ENCODE measurements around the gene HOXD1. TPM values are rescaled to one million over a fixed set of nuclear protein-coding genes. Genes with fewer than 3 reads are reported as not detected.
A peak's percentile ranks its signal among the peaks of the same experiment; 100 is the strongest.

The HOXD1 gene
- not detected for total RNA-seq

GRCh38 chr2:176187899-176188773 is at the start of gene HOXD1:
HOXD1 (plus strand) TSS chr2:176188668; CDS start chr2:176188802, 134 bp downstream.
- ATAC-seq (peak; percentile 39 to 49), DNase-seq (no peak)
- peaks cover 78% of the 10 kb centered on the region for H3K27me3 Mint-ChIP-seq (ENCODE audit: low read depth)
- no peaks in the 10 kb centered on the region for H3K9me3 Mint-ChIP-seq
- H3K4me3 Mint-ChIP-seq, result peak within 1 kb of the TSS; percentile 80
- H3K36me3 Mint-ChIP-seq (ENCODE audit: insufficient read depth), result no peaks in the 10 kb centered on the region
- H3K4me1 Mint-ChIP-seq (ENCODE audit: low read depth), result peaks cover 18% of the 10 kb centered on the region

GRCh38 chr2:176138923-176139660 is 49.4 kb upstream of the HOXD1 start:
- Mint-ChIP-seq H3K27me3 (ENCODE audit: low read depth) (peaks cover 92% of the 10 kb centered on the region), H3K4me3 (no peak overlapping the region), H3K36me3 (ENCODE audit: insufficient read depth) (peaks cover 2% of the 10 kb centered on the region), H3K4me1 (ENCODE audit: low read depth) (peaks cover 18% of the 10 kb centered on the region), H3K9me3 (peaks cover 4% of the 10 kb centered on the region)
- no peak for ATAC-seq
- DNase-seq, result no peak

- H3K36me3 Mint-ChIP-seq (ENCODE audit: insufficient read depth), result peaks cover 2% of the 10 kb centered on the region
- no peak overlapping the region for H3K4me3 Mint-ChIP-seq
These were observed 48.6 kb upstream of the HOXD1 start for GRCh38 chr2:176139661-176140512.

GRCh38 chr2:176140513-176141317 is 47.8 kb upstream of the HOXD1 start:
- DNase-seq (peak; percentile 57), ATAC-seq (peak; percentile 89 to 94)
- H3K9me3 Mint-ChIP-seq, result peaks cover 4% of the 10 kb centered on the region
- no peak overlapping the region for H3K4me3 Mint-ChIP-seq
- no peaks in the 10 kb centered on the region for H3K36me3 Mint-ChIP-seq (ENCODE audit: insufficient read depth)
- peaks cover 13% of the 10 kb centered on the region for H3K4me1 Mint-ChIP-seq (ENCODE audit: low read depth)
- peaks cover 89% of the 10 kb centered on the region for H3K27me3 Mint-ChIP-seq (ENCODE audit: low read depth)

More at GRCh38 chr2:176139661-176140512, 48.6 kb upstream of the HOXD1 start:
- peaks cover 18% of the 10 kb centered on the region for H3K4me1 Mint-ChIP-seq (ENCODE audit: low read depth)
- peaks cover 89% of the 10 kb centered on the region for H3K27me3 Mint-ChIP-seq (ENCODE audit: low read depth)
- peaks cover 4% of the 10 kb centered on the region for H3K9me3 Mint-ChIP-seq
- no peak for DNase-seq
- ATAC-seq, result no peak

GRCh38 chr2:176142281-176142680 is 46.2 kb upstream of the HOXD1 start:
- DNase-seq (no peak), ATAC-seq (no peak)
- Mint-ChIP-seq H3K27me3 (ENCODE audit: low read depth) (peaks cover 93% of the 10 kb centered on the region), H3K9me3 (peaks cover 4% of the 10 kb centered on the region), H3K4me3 (no peak overlapping the region), H3K36me3 (ENCODE audit: insufficient read depth) (no peaks in the 10 kb centered on the region), H3K4me1 (ENCODE audit: low read depth) (peaks cover 12% of the 10 kb centered on the region)

GRCh38 chr2:176145085-176145969 is 43.1 kb upstream of the HOXD1 start:
- Mint-ChIP-seq H3K4me3 (no peak overlapping the region), H3K4me1 (ENCODE audit: low read depth) (peaks cover 7% of the 10 kb centered on the region), H3K27me3 (ENCODE audit: low read depth) (peaks cover 92% of the 10 kb centered on the region), H3K9me3 (no peaks in the 10 kb centered on the region), H3K36me3 (ENCODE audit: insufficient read depth) (no peaks in the 10 kb centered on the region)
- ATAC-seq, result no peak
- DNase-seq, result no peak

GRCh38 chr2:176146101-176146500 is 42.4 kb upstream of the HOXD1 start:
- H3K9me3 Mint-ChIP-seq, result no peaks in the 10 kb centered on the region
- H3K27me3 Mint-ChIP-seq (ENCODE audit: low read depth), result peaks cover 93% of the 10 kb centered on the region
- ATAC-seq (no peak), DNase-seq (no peak)
- no peak overlapping the region for H3K4me3 Mint-ChIP-seq
- H3K36me3 Mint-ChIP-seq (ENCODE audit: insufficient read depth), result no peaks in the 10 kb centered on the region
- peaks cover 5% of the 10 kb centered on the region for H3K4me1 Mint-ChIP-seq (ENCODE audit: low read depth)

GRCh38 chr2:176146645-176147044 is 41.8 kb upstream of the HOXD1 start:
- Mint-ChIP-seq H3K36me3 (ENCODE audit: insufficient read depth) (no peaks in the 10 kb centered on the region), H3K9me3 (no peaks in the 10 kb centered on the region), H3K27me3 (ENCODE audit: low read depth) (peaks cover 92% of the 10 kb centered on the region), H3K4me3 (no peak overlapping the region), H3K4me1 (ENCODE audit: low read depth) (peaks cover 2% of the 10 kb centered on the region)
- DNase-seq (no peak), ATAC-seq (no peak)

GRCh38 chr2:176147210-176147799 is 41.2 kb upstream of the HOXD1 start:
- H3K36me3 Mint-ChIP-seq (ENCODE audit: insufficient read depth), result no peaks in the 10 kb centered on the region

GRCh38 chr2:176147800-176148496 is 40.5 kb upstream of the HOXD1 start:
- peaks cover 88% of the 10 kb centered on the region for H3K27me3 Mint-ChIP-seq (ENCODE audit: low read depth)
- peaks cover 2% of the 10 kb centered on the region for H3K4me1 Mint-ChIP-seq (ENCODE audit: low read depth)
- no peak for DNase-seq
- H3K9me3 Mint-ChIP-seq, result no peaks in the 10 kb centered on the region
- no peak for ATAC-seq
- no peaks in the 10 kb centered on the region for H3K36me3 Mint-ChIP-seq (ENCODE audit: insufficient read depth)
- no peak overlapping the region for H3K4me3 Mint-ChIP-seq

More at GRCh38 chr2:176147210-176147799, 41.2 kb upstream of the HOXD1 start:
- H3K4me3 Mint-ChIP-seq, result no peak overlapping the region
- H3K9me3 Mint-ChIP-seq, result no peaks in the 10 kb centered on the region
- ATAC-seq (no peak), DNase-seq (no peak)
- peaks cover 89% of the 10 kb centered on the region for H3K27me3 Mint-ChIP-seq (ENCODE audit: low read depth)
- H3K4me1 Mint-ChIP-seq (ENCODE audit: low read depth), result peaks cover 2% of the 10 kb centered on the region

GRCh38 chr2:176148751-176149421 is 39.6 kb upstream of the HOXD1 start:
- Mint-ChIP-seq H3K9me3 (no peaks in the 10 kb centered on the region), H3K4me3 (no peak overlapping the region), H3K4me1 (ENCODE audit: low read depth) (peaks cover 2% of the 10 kb centered on the region), H3K36me3 (ENCODE audit: insufficient read depth) (no peaks in the 10 kb centered on the region), H3K27me3 (ENCODE audit: low read depth) (peaks cover 87% of the 10 kb centered on the region)
- DNase-seq (no peak), ATAC-seq (no peak)
